Lower lobe of right lung (tissue), 2 donors: ENCODE data around the gene UBE3C. TPM values are rescaled to one million over a fixed set of nuclear protein-coding genes. Genes with fewer than 3 reads are reported as not detected.
"Not testable (repeated sequence)": the region's sequence is repeated elsewhere in the genome, so short reads cannot be mapped to it uniquely, and the experiment has no call there.

Source experiments
- ATAC-seq, 2 donors: fragments of 200-7000 bp; cut with Tn5 transposase; one replicate each; pipeline ENCODE4 v1.9.1; 2020 to 2022; ENCODE audit warnings: mild to moderate bottlenecking in 2 of 2, moderate library complexity in 2 of 2
- DNase-seq: peaks from one replicate; pipeline ENCODE4 v3.0.0-alpha.2; 2020
- H3K27ac ChIP-seq: fragments of 200-600 bp; one replicate; pipeline ENCODE4 v1.8.0; 2022
- H3K27me3 ChIP-seq: fragments of 200-600 bp; one replicate; pipeline ENCODE4 v1.8.0; 2022; ENCODE audit warnings: low read depth
- H3K36me3 ChIP-seq: fragments of 200-600 bp; one replicate; pipeline ENCODE4 v1.8.0; 2022; ENCODE audit warnings: mild to moderate bottlenecking
- H3K4me1 ChIP-seq: fragments of 200-600 bp; one replicate; pipeline ENCODE4 v1.8.0; 2022
- H3K4me3 ChIP-seq: fragments of 200-600 bp; one replicate; pipeline ENCODE4 v1.8.0; 2022; ENCODE audit warnings: mild to moderate bottlenecking
- H3K9me3 ChIP-seq: fragments of 200-600 bp; one replicate; pipeline ENCODE4 v1.8.0; 2022
- CTCF ChIP-seq: fragments of 200-600 bp; IDR thresholded peaks from one replicate; pipeline ENCODE4 v1.8.0; 2022; ENCODE audit warnings: antibody characterized with exemption, mild to moderate bottlenecking
- intact Hi-C: fragments of 100-400 bp; cut with DNase I; formaldehyde crosslinking; loops from one replicate; pipeline ENCODE4 v1.11.0; 2022
- total RNA-seq: library from RNA; stranded (reverse); fragmentation: NEBNext Ultra II Directional; extraction: Animal tissue kit (Norgen Biotek cat#: 25700); gene quantifications from one replicate; pipeline ENCODE4 v1.2.1, GENCODE V29; 2021
- donor health status: DM: no; HTN: yes; CAD: no; lungs with severe emphysema.

Gene UBE3C
- total RNA-seq, 1 donor from 2014 or later, result 55.7 TPM

- no peaks in the 10 kb centered on the region for H3K9me3 ChIP-seq
- intact Hi-C loops, result no loop called here
- no peaks in the 10 kb centered on the region for H3K36me3 ChIP-seq
- no peak for TF ChIP-seq CTCF
- H3K4me1 ChIP-seq, result no peaks in the 10 kb centered on the region
- ATAC-seq (no peak), DNase-seq (no peak)
- no peak overlapping the region for H3K4me3 ChIP-seq
- H3K27ac ChIP-seq, result no peak overlapping the region
- peaks cover 10% of the 10 kb centered on the region for H3K27me3 ChIP-seq
Measured at GRCh38 chr7:157125376-157126223, 13.1 kb upstream of the UBE3C start.

- DNase-seq (no peak), ATAC-seq (no peak)
- Histone ChIP-seq H3K9me3 (no peaks in the 10 kb centered on the region), H3K4me1 (no peaks in the 10 kb centered on the region), H3K36me3 (no peaks in the 10 kb centered on the region), H3K27me3 (peaks cover 17% of the 10 kb centered on the region), H3K4me3 (no peak overlapping the region), H3K27ac (no peak overlapping the region)
- TF ChIP-seq CTCF, result no peak
- intact Hi-C loops, result no loop called here
Measured at GRCh38 chr7:157126921-157127320, 11.8 kb upstream of the UBE3C start.

- ATAC-seq, result no peak
- no peaks in the 10 kb centered on the region for H3K9me3 ChIP-seq
- peaks cover 21% of the 10 kb centered on the region for H3K27me3 ChIP-seq
- TF ChIP-seq CTCF, result no peak
- H3K4me1 ChIP-seq, result no peaks in the 10 kb centered on the region
- intact Hi-C loops, result no loop called here
- no peak overlapping the region for H3K27ac ChIP-seq
- H3K36me3 ChIP-seq, result no peaks in the 10 kb centered on the region
- no peak for DNase-seq
- H3K4me3 ChIP-seq, result no peak overlapping the region
Measured at GRCh38 chr7:157129200-157129599, 9.5 kb upstream of the UBE3C start.

- no peak for TF ChIP-seq CTCF
- no peaks in the 10 kb centered on the region for H3K9me3 ChIP-seq
- peaks cover 21% of the 10 kb centered on the region for H3K27me3 ChIP-seq
- no peaks in the 10 kb centered on the region for H3K4me1 ChIP-seq
- no peak overlapping the region for H3K4me3 ChIP-seq
- H3K27ac ChIP-seq, result no peak overlapping the region
- ATAC-seq (no peak), DNase-seq (no peak)
- intact Hi-C loops, result no loop called here
- H3K36me3 ChIP-seq, result no peaks in the 10 kb centered on the region
Measured at GRCh38 chr7:157129907-157130460, 8.7 kb upstream of the UBE3C start.

GRCh38 chr7:157130849-157131248 lies 7.9 kb upstream of the UBE3C start:
- H3K36me3 ChIP-seq, ATAC-seq, H3K27ac ChIP-seq, H3K9me3 ChIP-seq, intact Hi-C loops, DNase-seq, H3K4me3 ChIP-seq, H3K4me1 ChIP-seq: not testable (repeated sequence)
- H3K27me3 ChIP-seq, result peaks cover 21% of the 10 kb centered on the region

GRCh38 chr7:157132796-157133195 lies 5.9 kb upstream of the UBE3C start:
- Histone ChIP-seq H3K36me3 (no peaks in the 10 kb centered on the region), H3K27me3 (peaks cover 18% of the 10 kb centered on the region), H3K4me3 (no peak overlapping the region), H3K4me1 (no peaks in the 10 kb centered on the region), H3K27ac (no peak overlapping the region), H3K9me3 (no peaks in the 10 kb centered on the region)
- ATAC-seq (no peak), DNase-seq (no peak)
- no peak for TF ChIP-seq CTCF
- intact Hi-C loops, result no loop called here
